ENCODE data around the gene SMC6.
A peak's percentile ranks its signal among the peaks of the same experiment; 100 is the strongest.

DNA sequence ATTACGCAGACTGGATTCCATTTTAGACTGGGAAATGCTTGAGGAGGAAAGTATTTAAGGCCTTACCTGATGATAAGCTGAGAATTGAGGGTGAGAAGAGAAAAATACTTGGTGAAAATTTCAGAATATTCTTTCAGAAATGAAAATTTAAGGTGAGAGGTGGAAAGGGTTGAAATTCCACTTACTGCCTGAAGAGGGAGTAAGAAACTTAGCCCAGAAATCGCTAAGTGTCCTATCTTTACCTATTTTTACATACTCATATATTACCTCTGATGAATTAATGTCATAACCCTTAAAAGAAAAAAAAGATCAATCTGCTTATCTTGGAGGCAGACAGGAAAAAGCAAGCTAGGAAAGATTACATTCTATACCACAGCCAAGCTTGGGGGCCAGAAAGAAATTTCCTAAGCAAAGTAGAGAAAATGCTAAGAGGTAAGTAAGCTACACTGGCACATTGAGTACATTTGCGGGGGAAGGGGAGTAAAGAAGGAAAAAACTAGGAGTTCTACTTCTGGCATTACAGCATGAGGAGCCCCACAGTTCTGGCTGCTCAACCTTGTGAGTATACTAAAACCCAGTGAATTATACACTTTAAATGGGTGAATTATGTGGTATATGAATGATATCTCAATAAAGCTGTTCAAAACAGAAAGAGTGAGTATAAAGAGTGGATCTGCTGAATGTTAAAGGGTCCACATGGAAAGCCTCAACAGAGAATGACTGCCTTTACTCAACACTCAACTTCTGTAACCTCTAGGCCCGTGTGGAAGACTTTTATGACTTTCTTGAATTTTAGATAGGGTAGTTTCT is 33.8 kb downstream of the SMC6 start:
- TF ChIP-seq EZH2 (IDR thresholded peaks at IDR 0.05; ENCODE audit: low read length), result no peak
- TF ChIP-seq, protein P1, sequence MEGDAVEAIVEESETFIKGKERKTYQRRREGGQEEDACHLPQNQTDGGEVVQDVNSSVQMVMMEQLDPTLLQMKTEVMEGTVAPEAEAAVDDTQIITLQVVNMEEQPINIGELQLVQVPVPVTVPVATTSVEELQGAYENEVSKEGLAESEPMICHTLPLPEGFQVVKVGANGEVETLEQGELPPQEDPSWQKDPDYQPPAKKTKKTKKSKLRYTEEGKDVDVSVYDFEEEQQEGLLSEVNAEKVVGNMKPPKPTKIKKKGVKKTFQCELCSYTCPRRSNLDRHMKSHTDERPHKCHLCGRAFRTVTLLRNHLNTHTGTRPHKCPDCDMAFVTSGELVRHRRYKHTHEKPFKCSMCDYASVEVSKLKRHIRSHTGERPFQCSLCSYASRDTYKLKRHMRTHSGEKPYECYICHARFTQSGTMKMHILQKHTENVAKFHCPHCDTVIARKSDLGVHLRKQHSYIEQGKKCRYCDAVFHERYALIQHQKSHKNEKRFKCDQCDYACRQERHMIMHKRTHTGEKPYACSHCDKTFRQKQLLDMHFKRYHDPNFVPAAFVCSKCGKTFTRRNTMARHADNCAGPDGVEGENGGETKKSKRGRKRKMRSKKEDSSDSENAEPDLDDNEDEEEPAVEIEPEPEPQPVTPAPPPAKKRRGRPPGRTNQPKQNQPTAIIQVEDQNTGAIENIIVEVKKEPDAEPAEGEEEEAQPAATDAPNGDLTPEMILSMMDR (optimal IDR thresholded peaks at IDR 0.05 in 1 of 3, IDR thresholded peaks at IDR 0.05 in 1 of 3, conservative IDR thresholded peaks at IDR 0.05 in 1 of 3; ENCODE audit: extremely low read depth in 1 of 3, insufficient read depth in 2 of 3, low read length in 3 of 3), result peak in 2 of 3 experiments; percentile 59 to 68
